ENCODE measurements around the gene MCTP2. TPM values are rescaled to one million over a fixed set of nuclear protein-coding genes. Genes with fewer than 3 reads are reported as not detected.

MCTP2 gene
- total and polyA plus RNA-seq, 2 of the 8 experiments (the other 6 are each of a cell fraction or from before 2014, with no cell fraction given): 3.4 to 4.5 TPM

- Histone ChIP-seq H3K9ac (replicated peaks in 1 of 4; ENCODE audit: extremely low read depth in 1 of 4, low read depth in 3 of 4, low read length in 3 of 4) (no peak overlapping the region), H3K4me2 (ENCODE audit: insufficient read depth in 1 of 2, low read depth in 2 of 2, low read length in 2 of 2) (no peak overlapping the region), H2BK5ac (ENCODE audit: low read depth, low read length) (no peak overlapping the region), H3K9me3 (ENCODE audit: insufficient read depth in 2 of 2, low read depth in 1 of 2, low read length in 1 of 2) (no peaks in the 10 kb centered on the region), H3K36me3 (ENCODE audit: control insufficient read depth in 2 of 4, insufficient read depth in 4 of 4, low read length in 3 of 4) (no peaks in the 10 kb centered on the region), H4K5ac (ENCODE audit: insufficient read length, low read depth, low read length) (no peak overlapping the region), H2BK12ac (ENCODE audit: low read depth, low read length) (no peak overlapping the region), H3K23ac (ENCODE audit: insufficient read length) (no peak overlapping the region), H2BK15ac (ENCODE audit: low read length) (no peak overlapping the region), H3K4ac (replicated peaks; ENCODE audit: insufficient read length, low read depth, low read length) (no peak overlapping the region), H3K18ac (ENCODE audit: extremely low read depth, low read length) (no peak overlapping the region), H3K14ac (ENCODE audit: insufficient read length) (no peak overlapping the region), H4K20me1 (replicated peaks in 1 of 2; ENCODE audit: control insufficient read depth in 1 of 2, insufficient read depth in 2 of 2, low read length in 2 of 2) (peaks cover 0 to 2% of the 10 kb centered on the region in 2 experiments), H3K56ac (replicated peaks; ENCODE audit: insufficient read length, low read depth, low read length) (no peak overlapping the region), H3K79me2 (ENCODE audit: control insufficient read depth in 1 of 2, insufficient read depth in 2 of 2, low read length in 2 of 2) (no peaks in the 10 kb centered on the region), H3K4me1 (replicated peaks in 1 of 4; ENCODE audit: control insufficient read depth in 3 of 4, insufficient read depth in 4 of 4, low read length in 3 of 4) (no peaks in the 10 kb centered on the region), H4K8ac (ENCODE audit: extremely low read depth, insufficient read depth, low read length) (no peak overlapping the region; the same call in 1 of the 2 replicates), H3K27me3 (replicated peaks in 1 of 4; ENCODE audit: control insufficient read depth in 3 of 4, extremely low read depth in 1 of 4, insufficient read depth in 3 of 4, low read length in 3 of 4) (no peaks in the 10 kb centered on the region), H2BK120ac (replicated peaks; ENCODE audit: low read depth, low read length) (no peak overlapping the region), H2BK20ac (ENCODE audit: low read length) (no peak overlapping the region), H3K4me3 (ENCODE audit: extremely low read depth in 1 of 4, insufficient read depth in 2 of 4, low read depth in 3 of 4, low read length in 4 of 4) (no peak overlapping the region), H3K23me2 (ENCODE audit: low read depth, low read length) (no peaks in the 10 kb centered on the region), H3K27ac (ENCODE audit: low read depth, low read length) (no peak overlapping the region), H4K91ac (replicated peaks; ENCODE audit: insufficient read length, low read length) (no peak overlapping the region), H2AK5ac (ENCODE audit: low read depth, low read length) (no peak overlapping the region), H2AFZ (ENCODE audit: low read length) (no peak overlapping the region), H3K79me1 (ENCODE audit: low read depth, low read length) (no peaks in the 10 kb centered on the region)
- WGBS, 2 experiments (ENCODE audit: extremely low coverage in 1 of 2, insufficient coverage in 1 of 2, insufficient read length in 1 of 2, insufficient replicate concordance in 2 of 2, low coverage in 1 of 2, low lambda C conversion rate in 2 of 2, missing lambda C conversion rate in 1 of 2): 95% methylated on average over 3 of the region's 3 CpGs; no CpG with 5 or more reads in 1 of the 2 experiments
- ChIA-PET CTCF (ENCODE audit: partially characterized antibody) (interaction anchor here (1.4 kb wide), 1 partner anchor 33 kb away, joined by 4 read pairs; no protein-coding TSS in a partner anchor), POLR2A (ENCODE audit: partially characterized antibody) (no interaction called here)
- DNase-seq (ENCODE audit: low read depth in 1 of 2, low spot score in 2 of 2): no peak
- no peak for FAIRE-seq
- TF ChIP-seq SIX5 (IDR thresholded peaks at IDR 0.05; ENCODE audit: low read depth, low read length) (no peak), HDAC2 (IDR thresholded peaks at IDR 0.05; ENCODE audit: borderline replicate concordance in 1 of 2, low read depth in 2 of 2, low read length in 2 of 2) (no peak), EZH2 (IDR thresholded peaks at IDR 0.05; ENCODE audit: low read depth, low read length, severe bottlenecking) (no peak), CHD1 (IDR thresholded peaks at IDR 0.05; ENCODE audit: low read depth, low read length) (no peak)
Measured at GRCh38 chr15:94359716-94360115, 128.4 kb downstream of the MCTP2 start.
